HG03378 (cell line): ENCODE measurements around the gene FGF5.

Source experiments
- ATAC-seq: cut with Tn5 transposase; IDR thresholded peaks from one replicate; pipeline ENCODE4 v1.9.1; 2021; ENCODE audit warnings: mild to moderate bottlenecking, moderate library complexity; ENCODE audit not compliant: unreplicated experiment

The FGF5 gene

GRCh38 chr4:80252953-80253352, 13.5 kb upstream of the FGF5 start:
- ATAC-seq: no peak

DNA sequence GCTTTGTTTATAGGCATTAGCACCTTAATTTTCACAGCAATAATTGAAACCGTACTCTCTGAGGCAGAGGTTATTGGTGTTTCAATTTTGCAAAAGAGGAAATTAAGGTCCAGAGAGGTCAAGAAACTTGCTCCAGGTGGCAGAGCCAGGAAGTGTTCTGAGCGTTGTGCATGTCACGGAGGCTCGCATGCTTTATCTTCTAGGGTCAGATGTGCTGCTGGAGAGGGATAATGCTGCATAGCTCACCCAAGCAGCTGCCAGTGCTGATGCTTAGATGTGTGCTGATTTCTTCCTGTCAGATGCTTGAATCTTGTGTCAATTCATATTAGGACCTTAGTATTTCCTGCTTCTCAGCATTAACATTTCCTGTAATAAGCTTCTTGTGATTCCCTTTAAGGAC, 13.0 kb upstream of the FGF5 start:
- ATAC-seq: no peak

DNA sequence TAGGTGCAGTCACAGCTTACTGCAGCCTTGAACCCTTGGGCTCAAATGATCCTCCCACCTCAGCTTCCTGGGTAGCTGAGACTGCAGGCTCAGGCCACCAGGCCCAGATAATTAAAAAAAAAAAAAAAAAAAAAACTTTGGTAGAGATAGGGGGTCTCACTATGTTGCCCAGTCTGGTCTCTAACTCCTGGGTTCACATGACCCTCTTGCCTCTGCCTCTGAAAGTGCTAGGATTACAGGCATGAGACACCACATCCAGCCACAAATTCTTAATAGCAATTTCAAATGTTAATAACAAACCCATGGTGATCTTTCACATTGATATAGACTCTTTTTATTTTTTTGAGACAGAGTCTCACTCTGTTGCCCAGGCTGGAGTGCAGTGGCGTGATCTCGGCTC, 12.3 kb upstream of the FGF5 start:
- ATAC-seq: no peak

DNA sequence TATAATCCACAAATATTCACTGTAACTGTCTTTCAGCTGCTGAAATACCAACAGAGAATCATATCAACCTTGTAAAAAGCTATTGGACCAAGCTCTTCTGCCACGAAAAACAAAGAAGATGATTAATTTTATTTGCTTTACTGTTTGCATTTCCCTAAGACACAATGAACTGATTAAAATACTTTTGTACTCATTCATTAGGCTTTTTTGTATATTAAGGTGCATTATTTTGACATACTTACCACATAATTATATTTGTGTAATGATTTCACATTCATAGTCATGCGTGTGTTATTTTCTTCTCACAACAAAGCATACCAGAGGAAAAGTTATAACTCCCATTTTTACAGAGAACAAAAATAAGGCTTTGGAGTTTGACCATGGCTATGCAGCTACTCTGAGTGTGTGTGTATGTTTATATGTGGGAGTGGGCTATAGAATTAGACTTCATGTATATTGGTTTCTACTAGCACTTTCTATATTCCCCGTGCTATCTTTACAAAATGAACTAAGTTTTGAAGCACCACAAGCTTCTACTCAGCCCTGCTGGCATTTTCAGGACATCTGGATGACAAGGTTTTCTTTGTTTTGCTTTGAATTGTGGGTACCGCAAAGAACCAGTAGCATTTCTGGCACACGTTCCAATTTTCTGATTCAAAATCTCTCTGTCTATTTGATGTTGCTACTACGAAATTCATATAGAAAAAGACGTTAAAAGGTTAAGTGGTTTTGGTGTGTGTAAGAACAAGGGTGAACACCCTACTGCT, 11.0 kb upstream of the FGF5 start:
- no peak for ATAC-seq

- ATAC-seq: no peak
These were observed 8.6 kb upstream of the FGF5 start for GRCh38 chr4:80257851-80258250.

DNA sequence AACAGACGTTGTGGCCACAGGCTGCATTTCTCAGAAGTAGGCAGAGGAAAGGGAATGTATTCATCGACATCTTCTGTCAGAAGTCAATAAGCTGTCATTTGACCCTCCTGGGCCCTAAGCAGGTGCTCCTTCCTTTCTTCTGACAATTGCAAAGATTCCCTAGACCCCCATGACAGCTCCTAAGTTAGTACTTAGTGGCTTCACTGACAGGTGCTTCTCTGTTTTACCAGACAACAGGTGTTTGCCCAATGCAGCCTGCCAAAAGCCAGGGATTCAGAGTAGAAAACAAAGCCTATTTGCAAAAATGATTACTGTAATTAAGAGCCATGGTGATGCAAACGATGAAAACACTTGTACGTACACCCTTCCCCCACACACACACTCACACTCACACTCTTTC, 7.5 kb upstream of the FGF5 start:
- ATAC-seq: no peak

- no peak for ATAC-seq
These were observed 6.6 kb upstream of the FGF5 start for GRCh38 chr4:80259817-80260216.

DNA sequence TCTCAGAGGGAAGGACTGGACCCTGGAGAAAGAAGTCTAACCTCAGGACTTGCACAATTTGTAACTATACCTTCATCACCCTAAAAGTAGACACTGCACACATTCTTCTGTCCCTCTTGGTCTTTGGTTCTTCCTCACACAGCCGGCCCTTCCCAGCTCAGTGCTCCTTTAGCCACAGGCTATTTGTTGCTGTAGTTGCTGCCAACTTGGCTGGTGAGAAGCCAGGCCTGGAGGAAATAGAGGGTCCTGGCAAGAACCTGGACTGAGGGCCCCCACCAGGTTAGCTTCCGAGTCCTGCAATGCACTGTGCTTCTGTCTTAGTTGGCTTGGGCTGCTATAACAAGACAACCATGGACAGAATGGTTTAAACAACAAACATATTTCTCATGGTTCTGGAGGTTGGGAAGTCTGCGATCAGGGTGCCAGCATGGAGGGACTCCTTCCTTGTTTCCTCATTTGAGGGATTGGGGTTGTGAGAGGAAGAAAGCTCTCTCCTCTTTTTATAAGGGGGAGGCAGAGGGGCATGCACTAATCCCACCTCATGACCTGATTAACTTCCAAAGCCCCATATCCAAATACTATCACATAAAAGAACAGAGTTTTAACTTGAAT, 4.4 kb upstream of the FGF5 start:
- no peak for ATAC-seq

GRCh38 chr4:80263541-80264351, 2.7 kb upstream of the FGF5 start:
- no peak for ATAC-seq

DNA sequence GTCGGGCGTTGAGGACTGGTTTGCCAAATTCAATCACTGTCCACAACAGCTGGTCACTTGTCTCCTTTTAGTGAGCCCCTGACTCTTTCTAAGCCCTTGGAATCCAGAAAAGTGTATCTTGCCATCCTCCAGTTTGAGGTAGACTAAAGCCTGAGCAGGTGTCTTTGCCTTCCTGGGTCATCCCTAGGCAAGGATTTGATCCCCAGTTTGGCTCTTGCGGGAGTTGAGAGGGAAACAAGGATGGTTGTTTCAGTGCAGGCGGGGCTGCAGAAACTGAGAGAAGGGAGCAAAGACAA, 2.2 kb upstream of the FGF5 start:
- no peak for ATAC-seq

- no peak for ATAC-seq
These were observed 1.6 kb upstream of the FGF5 start for GRCh38 chr4:80264825-80265224.

DNA sequence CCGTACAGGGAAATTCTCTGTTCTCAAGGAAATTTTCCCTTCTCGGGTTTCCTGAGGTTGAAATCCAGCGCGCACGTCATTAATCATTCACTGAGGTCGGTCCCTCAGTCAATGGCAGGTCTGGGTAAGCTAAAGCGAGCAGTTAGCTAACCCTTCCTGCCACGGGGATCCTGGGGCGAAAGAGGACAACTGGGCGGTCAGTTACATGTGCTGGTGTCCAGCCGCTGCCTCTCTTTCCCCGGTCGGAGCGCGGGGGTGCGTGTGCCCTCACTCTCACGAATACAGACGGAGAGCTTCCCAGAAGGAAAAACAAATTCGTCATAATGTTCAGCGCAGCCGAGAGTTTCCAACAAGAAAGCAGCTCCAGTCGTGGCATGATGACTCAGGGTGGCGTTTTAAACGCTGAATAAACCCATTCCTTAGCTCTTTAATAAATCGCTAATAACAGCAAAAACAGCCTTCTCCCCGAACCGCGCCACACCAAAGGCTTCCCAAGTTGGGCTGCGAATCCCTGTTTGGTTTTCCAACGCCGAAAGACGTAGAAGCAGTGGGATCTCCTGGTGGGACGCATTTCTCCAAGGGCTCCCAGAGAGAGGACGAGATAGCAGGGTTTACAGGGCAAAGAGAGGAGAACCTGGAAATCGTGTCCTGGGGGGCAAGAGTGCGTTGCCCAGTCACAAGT, 752 bp upstream of the FGF5 start:
- ATAC-seq: no peak

- ATAC-seq: no peak
These were observed 477 bp downstream of the FGF5 start for GRCh38 chr4:80266902-80267380.

DNA sequence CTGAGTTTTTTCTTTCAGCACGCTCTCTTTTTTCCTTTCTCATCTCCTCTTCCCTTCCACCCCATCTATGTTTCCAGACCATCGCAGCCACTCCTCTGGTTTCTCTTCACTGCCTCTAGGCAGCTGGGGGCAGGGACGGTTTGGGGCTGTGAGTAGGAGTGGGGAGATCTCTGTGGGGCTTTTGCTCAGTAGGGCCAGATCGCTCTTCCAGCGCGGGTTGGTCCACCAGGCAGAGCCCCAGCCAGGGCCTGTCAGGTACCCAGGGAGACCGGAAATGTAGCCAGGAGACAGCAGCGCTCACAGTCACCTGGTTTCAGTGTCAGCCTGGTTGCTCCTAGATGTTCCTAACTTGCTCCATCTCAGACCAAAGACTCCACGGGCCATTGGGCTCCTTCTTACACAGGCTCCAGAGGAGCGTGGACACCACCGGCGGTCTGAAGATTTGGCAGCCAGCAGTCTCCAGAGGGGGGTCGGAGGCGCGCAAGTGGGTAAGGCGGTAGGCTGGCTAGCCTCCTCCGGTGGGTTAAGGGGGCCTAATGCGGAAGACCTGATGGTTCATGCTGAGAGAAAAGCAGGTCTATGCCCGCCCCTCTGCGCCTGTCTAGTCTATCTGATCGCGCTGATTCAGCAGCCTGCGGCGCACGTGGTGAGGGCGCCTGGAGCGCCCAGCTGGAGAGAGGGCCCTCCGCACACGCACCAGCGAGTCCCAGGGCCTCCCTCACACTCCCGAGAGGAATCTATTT, 1.8 kb downstream of the FGF5 start:
- no peak for ATAC-seq

DNA sequence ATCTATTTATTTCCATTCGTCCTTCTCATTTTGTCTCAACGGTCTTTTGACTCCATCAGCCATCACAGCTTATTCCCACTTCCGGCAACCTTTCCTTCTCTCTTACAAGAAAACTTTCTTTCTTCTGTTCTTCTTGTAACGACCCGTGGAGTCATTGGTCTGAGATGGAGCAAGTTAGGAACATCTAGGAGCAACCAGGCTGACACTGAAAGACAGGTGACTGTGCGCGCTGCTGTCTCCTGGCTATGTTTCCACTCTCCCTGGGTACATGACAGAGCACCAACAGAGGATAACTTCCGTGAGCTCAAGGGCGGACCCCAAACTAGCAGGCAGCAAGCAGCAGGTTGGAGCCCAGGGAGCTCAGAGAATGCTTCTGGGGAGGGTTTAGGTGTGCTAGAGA, 2.5 kb downstream of the FGF5 start:
- no peak for ATAC-seq

DNA sequence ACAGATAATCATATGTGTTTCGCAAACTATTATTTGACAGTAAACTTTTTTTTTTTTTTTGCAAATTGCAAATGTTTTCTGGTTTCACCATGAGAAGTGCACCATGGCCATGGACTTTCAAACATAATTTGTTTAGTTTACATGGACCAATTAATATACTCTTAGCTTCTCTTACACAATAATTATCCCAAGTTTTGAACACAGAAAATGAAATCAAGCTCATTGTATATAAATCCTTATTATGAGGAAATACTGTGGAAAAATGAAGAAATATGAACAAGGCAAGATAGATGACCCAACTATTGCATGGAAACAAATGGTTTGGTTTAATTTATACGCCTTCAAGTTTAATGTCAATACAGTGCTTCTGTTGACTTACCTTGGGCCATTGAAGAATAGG, 3.9 kb downstream of the FGF5 start:
- ATAC-seq: no peak

DNA sequence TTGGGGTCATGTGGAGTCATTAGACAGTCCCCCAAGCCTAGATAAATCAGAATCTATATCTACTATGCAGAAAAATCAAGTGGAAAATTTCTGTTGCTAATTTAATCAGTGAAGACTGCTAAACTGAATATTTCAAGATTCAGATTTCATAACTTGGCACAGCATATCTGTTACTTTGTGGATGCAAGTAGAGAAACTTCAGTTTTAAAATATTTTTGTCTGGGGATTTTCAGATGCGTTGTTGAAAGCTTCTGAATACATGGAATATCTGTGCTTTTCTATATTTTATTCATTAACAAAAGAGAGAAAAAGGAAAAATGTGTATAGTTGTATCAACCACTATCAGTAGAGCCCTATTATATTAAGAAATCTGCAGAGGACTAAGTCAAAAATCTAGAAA, 4.4 kb downstream of the FGF5 start:
- no peak for ATAC-seq

DNA sequence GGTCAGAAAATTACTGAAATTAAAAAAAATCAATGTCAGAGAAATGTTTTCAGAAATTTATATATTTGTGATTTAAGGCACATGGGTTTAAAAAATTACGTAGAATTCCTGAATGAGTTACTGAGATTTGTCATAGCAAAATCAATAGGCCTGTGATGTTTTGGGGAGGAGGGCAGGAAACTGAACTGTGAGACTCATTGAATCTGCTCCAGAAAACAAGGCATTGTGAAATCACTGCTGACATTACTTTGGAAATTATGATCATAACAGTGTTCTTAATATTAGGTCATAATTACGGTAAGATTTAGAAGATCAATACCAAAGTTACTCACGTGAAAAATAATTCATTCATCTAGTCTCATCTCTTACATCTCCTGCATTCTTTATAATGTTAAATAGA, 5.3 kb downstream of the FGF5 start:
- ATAC-seq: no peak

- no peak for ATAC-seq
These were observed 10.5 kb downstream of the FGF5 start for GRCh38 chr4:80276931-80277330.

GRCh38 chr4:80279751-80280150, 13.3 kb downstream of the FGF5 start:
- ATAC-seq: no peak

- ATAC-seq: no peak
These were observed 20.0 kb downstream of the FGF5 start for GRCh38 chr4:80286451-80286850.
